HepG2 (cell line): ENCODE results near the gene GDF7. TPM values are rescaled to one million over a fixed set of nuclear protein-coding genes. Genes with fewer than 3 reads are reported as not detected.
A peak's percentile ranks its signal among the peaks of the same experiment; 100 is the strongest.

Source experiments
- ATF2 ChIP-seq: sonication (generic); formaldehyde crosslinking; IDR thresholded peaks from 2 replicates; pipeline ENCODE4 v1.4.0; 2020; ENCODE audit warnings: missing genetic modification reagents
- CEBPB ChIP-seq: IDR thresholded peaks from 2 replicates; pipeline ENCODE4 v1.6.1; 2011; ENCODE audit warnings: low read depth, low read length, improper control_type of control experiment, borderline replicate concordance
- EHMT2 ChIP-seq: fragments of 200-600 bp; sonication (generic); IDR thresholded peaks from 2 replicates; pipeline ENCODE4 v1.7.0; 2017; ENCODE audit warnings: antibody characterized with exemption, low read depth, low read length, borderline replicate concordance
- PLRG1 ChIP-seq: fragments of 450-650 bp; conservative IDR thresholded peaks from 2 replicates; pipeline ENCODE4 v1.6.1; 2016
- RERE ChIP-seq: IDR thresholded peaks from 2 replicates; pipeline ENCODE4 v1.6.1; 2016; ENCODE audit warnings: low read depth, missing genetic modification reagents, missing compliant biosample characterization
- SOX5 ChIP-seq: IDR thresholded peaks from 2 replicates; pipeline ENCODE4 v1.6.1; 2016; ENCODE audit warnings: borderline replicate concordance
- STAG1 ChIP-seq: sonication (generic); formaldehyde crosslinking; IDR thresholded peaks from 2 replicates; pipeline ENCODE4 v1.4.0; 2020; ENCODE audit warnings: missing genetic modification reagents
- SUZ12 ChIP-seq: fragments of 150-350 bp; IDR thresholded peaks from 2 replicates; pipeline ENCODE4 v1.6.1; 2014; ENCODE audit warnings: low read depth, low read length
- TEAD2 ChIP-seq: sonication (generic); formaldehyde crosslinking; IDR thresholded peaks from 2 replicates; pipeline ENCODE4 v1.9.0; 2021; ENCODE audit warnings: missing genetic modification reagents
- U2AF2 ChIP-seq: fragments of 200-400 bp; formaldehyde crosslinking; IDR thresholded peaks from 2 replicates; pipeline ENCODE4 v1.6.1; 2017; ENCODE audit warnings: low read depth, mild to moderate bottlenecking, low read length
- ZNF343 ChIP-seq: sonication (generic); formaldehyde crosslinking; IDR thresholded peaks from 2 replicates; pipeline ENCODE4 v1.4.0; 2020; ENCODE audit warnings: mild to moderate bottlenecking, missing genetic modification reagents
- ZNF607 ChIP-seq: sonication (generic); formaldehyde crosslinking; IDR thresholded peaks from 2 replicates; pipeline ENCODE4 v1.5.1; 2020; ENCODE audit warnings: missing genetic modification reagents, mild to moderate bottlenecking, borderline replicate concordance
- ZNF841 ChIP-seq: sonication (generic); formaldehyde crosslinking; IDR thresholded peaks from 2 replicates; pipeline ENCODE4 v1.8.1; 2023; ENCODE audit warnings: missing genetic modification reagents, borderline replicate concordance
- polyA plus RNA-seq, 8 experiments: library from polyadenylated mRNA; depleted of rRNA in 3 of 8; stranded (reverse) in 7 of 8; unstranded in 1 of 8; fragments of >200 nt; fragmentation: Illumina TruSeq in 4 of 8; extraction: Trizol in 4 of 8; gene quantifications; 2 replicates each; pipeline versions ENCODE4 v1.2.1 to v1.2.3, GENCODE V29; 2011 to 2016; ENCODE audit warnings: low read depth in 4 of 8, missing spikeins in 1 of 8, mixed read lengths in 1 of 8; ENCODE audit not compliant: insufficient read depth in 1 of 8
- total RNA-seq, 5 experiments: library from RNA; depleted of rRNA; stranded (reverse); fragments of >200 nt; fragmentation: Illumina TruSeq; extraction: Trizol; gene quantifications; 2 replicates each; pipeline ENCODE4 v1.2.3, GENCODE V29; 2016; ENCODE audit warnings: low read depth in 1 of 5
- TF ChIP-seq, protein P1 (sequence below): sonication (generic); formaldehyde crosslinking; IDR thresholded peaks from 2 replicates; pipeline ENCODE4 v1.4.0; 2020; ENCODE audit warnings: missing genetic modification reagents
- TF ChIP-seq, protein P2 (sequence below): sonication (generic); formaldehyde crosslinking; IDR thresholded peaks from 2 replicates; pipeline ENCODE4 v1.5.0; 2020; ENCODE audit warnings: mild to moderate bottlenecking, low read depth, missing genetic modification reagents, borderline replicate concordance

Gene GDF7
- total and polyA plus RNA-seq, 2 of the 13 experiments (the other 11 are each of a cell fraction or from before 2014, with no cell fraction given) = 1.6 to 15.0 TPM

- TF ChIP-seq ATF2 (CRISPR knock-in tag) (0 out of 2 replicates have a peak, but pooled peaks have one; percentile 41), ZNF343 (CRISPR knock-in tag) (no peak), PLRG1 (no peak), EHMT2 (no peak), SOX5 (no peak), STAG1 (CRISPR knock-in tag) (peak; percentile 100), ZNF841 (CRISPR knock-in tag) (no peak), ZNF607 (CRISPR knock-in tag) (no peak), RERE (CRISPR knock-in tag) (no peak), SUZ12 (no peak), TEAD2 (no peak), U2AF2 (no peak), CEBPB (0 out of 2 replicates have a peak, but pooled peaks have one; percentile 1)
- TF ChIP-seq, protein P1, sequence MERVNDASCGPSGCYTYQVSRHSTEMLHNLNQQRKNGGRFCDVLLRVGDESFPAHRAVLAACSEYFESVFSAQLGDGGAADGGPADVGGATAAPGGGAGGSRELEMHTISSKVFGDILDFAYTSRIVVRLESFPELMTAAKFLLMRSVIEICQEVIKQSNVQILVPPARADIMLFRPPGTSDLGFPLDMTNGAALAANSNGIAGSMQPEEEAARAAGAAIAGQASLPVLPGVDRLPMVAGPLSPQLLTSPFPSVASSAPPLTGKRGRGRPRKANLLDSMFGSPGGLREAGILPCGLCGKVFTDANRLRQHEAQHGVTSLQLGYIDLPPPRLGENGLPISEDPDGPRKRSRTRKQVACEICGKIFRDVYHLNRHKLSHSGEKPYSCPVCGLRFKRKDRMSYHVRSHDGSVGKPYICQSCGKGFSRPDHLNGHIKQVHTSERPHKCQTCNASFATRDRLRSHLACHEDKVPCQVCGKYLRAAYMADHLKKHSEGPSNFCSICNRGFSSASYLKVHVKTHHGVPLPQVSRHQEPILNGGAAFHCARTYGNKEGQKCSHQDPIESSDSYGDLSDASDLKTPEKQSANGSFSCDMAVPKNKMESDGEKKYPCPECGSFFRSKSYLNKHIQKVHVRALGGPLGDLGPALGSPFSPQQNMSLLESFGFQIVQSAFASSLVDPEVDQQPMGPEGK (CRISPR knock-in tag) = peak; percentile 38; the same call in 1 of the 2 replicates
- TF ChIP-seq, protein P2, sequence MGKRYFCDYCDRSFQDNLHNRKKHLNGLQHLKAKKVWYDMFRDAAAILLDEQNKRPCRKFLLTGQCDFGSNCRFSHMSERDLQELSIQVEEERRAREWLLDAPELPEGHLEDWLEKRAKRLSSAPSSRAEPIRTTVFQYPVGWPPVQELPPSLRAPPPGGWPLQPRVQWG (CRISPR knock-in tag) = no peak
Measured at GRCh38 chr2:20642055-20642971, 24.6 kb upstream of the GDF7 start (continued).
